SK-N-MC (cell line): Measurements from ENCODE around the gene ATP2A2.

Experiments used
- EZH2 ChIP-seq: fragments of 200-600 bp; sonication (generic); IDR thresholded peaks from one replicate; pipeline ENCODE4 v1.6.1; 2017; ENCODE audit warnings: antibody characterized with exemption
- FOXP2 ChIP-seq: optimal IDR thresholded peaks from 2 replicates; pipeline ENCODE3; 2011; ENCODE audit warnings: mild to moderate bottlenecking, moderate library complexity; ENCODE audit not compliant: insufficient read depth; ENCODE audit errors: extremely low read length, control extremely low read depth
- POLR2AphosphoS5 ChIP-seq: IDR thresholded peaks from 2 replicates; pipeline ENCODE4 v1.6.1; 2012; ENCODE audit warnings: mild to moderate bottlenecking, low read depth, low read length, borderline replicate concordance

- TF ChIP-seq EZH2 (no peak), POLR2AphosphoS5 (0 out of 2 replicates have a peak, but pooled peaks have one; percentile 20), FOXP2 (no peak)
Observed at GRCh38 chr12:110353211-110353965, 72.3 kb downstream of the ATP2A2 start.
